GM21717 (cell line): ENCODE measurements around the gene MRM2.

Experiments
- ATAC-seq: cut with Tn5 transposase; IDR thresholded peaks from one replicate; pipeline ENCODE4 v1.9.1; 2021; ENCODE audit warnings: mild to moderate bottlenecking, moderate library complexity; ENCODE audit not compliant: unreplicated experiment

Gene MRM2

DNA sequence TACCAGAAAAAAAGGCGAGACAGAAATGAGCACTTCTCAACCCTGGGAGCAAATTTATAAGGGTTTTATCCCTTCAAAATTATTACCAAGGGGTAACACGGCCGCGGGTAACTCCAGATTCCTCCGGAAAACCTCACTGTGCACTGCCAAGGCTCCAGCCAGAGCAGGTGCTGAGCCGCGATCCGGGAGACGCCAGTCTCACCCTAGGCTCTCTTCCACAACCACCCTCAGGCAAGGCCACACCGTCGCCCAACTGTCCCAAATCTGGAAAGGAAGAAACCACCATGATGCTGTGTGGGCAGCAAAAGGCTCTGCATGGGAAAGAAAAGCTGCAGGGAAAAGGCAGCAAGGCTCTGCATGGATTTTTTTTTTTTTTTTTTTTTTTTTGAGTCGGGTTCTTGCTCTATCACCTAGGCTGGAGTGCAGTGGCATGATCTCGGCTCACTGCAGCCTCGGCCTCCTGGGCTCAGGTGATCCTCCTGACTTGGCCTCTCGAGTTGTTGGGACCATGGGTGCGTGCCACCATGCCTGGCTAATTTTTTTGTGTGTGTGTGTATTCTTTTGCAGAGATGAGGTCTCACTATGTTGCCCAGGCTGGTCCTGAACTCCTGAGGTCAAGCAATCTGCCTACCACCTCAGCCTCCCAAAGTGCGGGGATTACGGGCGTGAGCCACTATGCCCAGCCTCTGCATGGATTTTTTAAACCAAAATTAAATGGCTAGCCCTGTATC is 48.3 kb downstream of the MRM2 start:
- ATAC-seq, result no peak

GRCh38 chr7:2192831-2193534 is 49.0 kb downstream of the MRM2 start:
- ATAC-seq, result no peak

DNA sequence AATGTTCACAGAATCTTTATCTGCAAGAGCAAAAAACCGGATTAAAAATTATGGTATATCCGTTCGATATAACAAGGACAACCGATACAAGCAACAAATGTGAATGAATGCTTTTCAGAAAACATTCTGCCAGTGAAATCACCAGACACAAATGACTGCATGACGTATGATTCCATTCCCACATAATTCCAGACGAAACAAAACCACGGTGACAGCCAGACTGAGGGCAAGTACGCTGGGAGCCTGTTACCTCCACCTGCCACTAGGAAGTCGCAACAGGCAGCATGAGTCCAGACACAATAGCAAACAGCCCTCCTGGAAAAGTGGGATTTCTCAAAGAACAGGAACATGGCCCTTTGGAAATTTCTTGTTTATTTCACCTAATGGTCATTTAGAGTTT is 51.0 kb downstream of the MRM2 start:
- no peak for ATAC-seq

DNA sequence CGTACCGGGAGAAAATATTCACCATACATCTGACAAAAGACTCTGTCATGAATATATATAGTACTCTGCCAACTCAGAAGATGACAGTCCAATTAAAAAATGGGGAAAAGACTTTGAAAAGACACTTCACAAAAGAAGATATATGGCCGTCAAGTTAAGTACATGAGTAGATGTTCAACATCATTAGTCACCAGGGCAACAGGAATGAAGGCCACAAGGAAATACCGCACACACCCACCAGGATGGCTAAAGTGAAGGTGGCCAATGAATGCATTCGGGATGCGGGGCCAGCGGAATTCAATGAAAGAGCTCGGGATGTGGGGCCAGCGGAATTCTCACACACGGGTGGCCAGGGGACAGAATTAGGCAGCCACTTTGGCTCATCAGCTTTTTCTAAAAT is 51.5 kb downstream of the MRM2 start:
- no peak for ATAC-seq

DNA sequence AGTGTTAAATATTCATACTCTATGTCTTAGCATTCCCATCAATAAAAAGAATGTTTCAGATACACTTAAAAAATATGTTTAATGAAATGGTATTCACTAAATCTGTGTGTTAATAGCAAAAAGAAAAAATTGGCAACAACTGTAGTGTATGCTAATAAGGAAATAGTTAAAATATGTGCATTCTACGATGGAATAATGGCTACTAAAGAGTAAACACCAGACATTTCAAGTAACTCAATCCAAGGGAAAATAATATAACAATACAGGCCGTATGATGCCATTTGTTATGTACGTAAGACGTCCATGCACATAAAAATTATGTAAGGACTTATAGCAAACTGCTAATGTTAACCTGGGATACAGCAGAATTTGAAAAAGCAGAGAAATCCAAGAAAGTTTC is 55.8 kb downstream of the MRM2 start:
- no peak for ATAC-seq

DNA sequence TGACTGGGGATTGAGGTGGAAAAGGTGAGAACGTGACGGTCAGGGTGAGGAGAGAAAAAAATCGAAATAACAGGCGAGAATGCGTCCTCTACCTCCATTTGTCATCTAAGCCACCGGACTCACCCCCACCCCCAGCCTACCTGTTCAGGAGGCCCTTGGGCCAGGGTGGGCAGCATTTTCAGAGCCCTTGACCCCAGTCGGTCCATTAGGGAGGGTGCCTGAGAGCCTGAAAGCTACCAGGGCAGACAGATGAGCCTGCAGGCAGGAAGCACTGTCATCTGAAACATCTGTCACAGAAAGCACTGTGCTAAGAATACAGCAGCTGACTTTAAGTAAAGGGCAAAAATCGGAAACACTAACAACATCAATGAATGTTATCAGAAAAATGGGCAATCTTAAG is 56.3 kb downstream of the MRM2 start:
- ATAC-seq, result no peak
